COLO668 (cell line): Measurements from ENCODE around the gene SHISAL1.

Source experiments
- DNase-seq: peaks from one replicate; lab custom pipeline; 2025; ENCODE audit not compliant: unreplicated experiment; lab: John Stamatoyannopoulos, UW

The SHISAL1 gene

GRCh38 chr22:44280665-44281188, 32.0 kb downstream of the SHISAL1 start:
- DNase-seq, result no peak

GRCh38 chr22:44279069-44279360, 33.7 kb downstream of the SHISAL1 start:
- peak; percentile 83 for DNase-seq

- DNase-seq, result no peak
These were observed 34.3 kb downstream of the SHISAL1 start for GRCh38 chr22:44278243-44279068.

- peak; percentile 25 for DNase-seq
These were observed 35.2 kb downstream of the SHISAL1 start for GRCh38 chr22:44277386-44278135.

- DNase-seq, result peak; percentile 18
These were observed 35.9 kb downstream of the SHISAL1 start for GRCh38 chr22:44276706-44277356.

- DNase-seq, result peak; percentile 19
These were observed 36.7 kb downstream of the SHISAL1 start for GRCh38 chr22:44276041-44276440.

- DNase-seq, result peak; percentile 31
These were observed 37.1 kb downstream of the SHISAL1 start for GRCh38 chr22:44275631-44275995.

GRCh38 chr22:44274918-44275630, 37.7 kb downstream of the SHISAL1 start:
- peak; percentile 57 for DNase-seq

GRCh38 chr22:44273175-44273574, 39.6 kb downstream of the SHISAL1 start:
- no peak for DNase-seq

- no peak for DNase-seq
These were observed 40.4 kb downstream of the SHISAL1 start for GRCh38 chr22:44272401-44272771.

GRCh38 chr22:44271732-44272400, 40.9 kb downstream of the SHISAL1 start:
- DNase-seq, result no peak

GRCh38 chr22:44271010-44271500, 41.7 kb downstream of the SHISAL1 start:
- DNase-seq, result no peak

GRCh38 chr22:44270556-44270880, 42.2 kb downstream of the SHISAL1 start:
- no peak for DNase-seq

GRCh38 chr22:44269757-44270555, 42.8 kb downstream of the SHISAL1 start:
- no peak for DNase-seq

- no peak for DNase-seq
These were observed 43.6 kb downstream of the SHISAL1 start for GRCh38 chr22:44269117-44269498.

GRCh38 chr22:44268431-44269116, 44.2 kb downstream of the SHISAL1 start:
- DNase-seq, result no peak

- DNase-seq, result no peak
These were observed 44.9 kb downstream of the SHISAL1 start for GRCh38 chr22:44267856-44268255.

GRCh38 chr22:44266796-44267760, 45.7 kb downstream of the SHISAL1 start:
- no peak for DNase-seq
